ENCODE measurements around the gene GNAZ.

Gene GNAZ

GRCh38 chr22:23033116-23033905, 37.0 kb upstream of the GNAZ start:
- peaks cover 9% of the 10 kb centered on the region for H3K9me3 ChIP-seq (ENCODE audit: control insufficient read depth, insufficient read depth, low read depth, low read length)
- H3K4me3 ChIP-seq (ENCODE audit: low read depth, low read length): no peak overlapping the region
- peaks cover 27% of the 10 kb centered on the region for H3K4me1 ChIP-seq (ENCODE audit: control insufficient read depth, insufficient read depth, low read length)
- no peaks in the 10 kb centered on the region for H3K36me3 ChIP-seq (ENCODE audit: control insufficient read depth, insufficient read depth, low read length)
- no peak overlapping the region for H3K9ac ChIP-seq (ENCODE audit: low read length)
- H3K27ac ChIP-seq (ENCODE audit: low read depth, low read length): no peak overlapping the region
- no peaks in the 10 kb centered on the region for H3K27me3 ChIP-seq (ENCODE audit: control insufficient read depth, insufficient read depth, low read length)

- no peaks in the 10 kb centered on the region for H3K36me3 ChIP-seq (ENCODE audit: control insufficient read depth, insufficient read depth, low read length)
- H3K9ac ChIP-seq (ENCODE audit: low read length): no peak overlapping the region
- H3K4me3 ChIP-seq (ENCODE audit: low read depth, low read length): no peak overlapping the region
- peaks cover 17% of the 10 kb centered on the region for H3K4me1 ChIP-seq (ENCODE audit: control insufficient read depth, insufficient read depth, low read length)
- peaks cover 9% of the 10 kb centered on the region for H3K9me3 ChIP-seq (ENCODE audit: control insufficient read depth, insufficient read depth, low read depth, low read length)
- H3K27ac ChIP-seq (ENCODE audit: low read depth, low read length): no peak overlapping the region
- no peaks in the 10 kb centered on the region for H3K27me3 ChIP-seq (ENCODE audit: control insufficient read depth, insufficient read depth, low read length)
These were observed 35.4 kb upstream of the GNAZ start for GRCh38 chr22:23034621-23035556.

GRCh38 chr22:23035557-23036277, 34.6 kb upstream of the GNAZ start:
- no peaks in the 10 kb centered on the region for H3K36me3 ChIP-seq (ENCODE audit: control insufficient read depth, insufficient read depth, low read length)
- H3K9ac ChIP-seq (ENCODE audit: low read length): no peak overlapping the region
- H3K9me3 ChIP-seq (ENCODE audit: control insufficient read depth, insufficient read depth, low read depth, low read length): peaks cover 9% of the 10 kb centered on the region
- H3K27me3 ChIP-seq (ENCODE audit: control insufficient read depth, insufficient read depth, low read length): no peaks in the 10 kb centered on the region
- H3K4me1 ChIP-seq (ENCODE audit: control insufficient read depth, insufficient read depth, low read length): peaks cover 11% of the 10 kb centered on the region
- H3K4me3 ChIP-seq (ENCODE audit: low read depth, low read length): no peak overlapping the region
- H3K27ac ChIP-seq (ENCODE audit: low read depth, low read length): no peak overlapping the region

GRCh38 chr22:23036684-23037428, 33.5 kb upstream of the GNAZ start:
- Histone ChIP-seq H3K36me3 (ENCODE audit: control insufficient read depth, insufficient read depth, low read length) (no peaks in the 10 kb centered on the region), H3K4me3 (ENCODE audit: low read depth, low read length) (no peak overlapping the region), H3K4me1 (ENCODE audit: control insufficient read depth, insufficient read depth, low read length) (peaks cover 8% of the 10 kb centered on the region), H3K9ac (ENCODE audit: low read length) (no peak overlapping the region), H3K27me3 (ENCODE audit: control insufficient read depth, insufficient read depth, low read length) (no peaks in the 10 kb centered on the region), H3K9me3 (ENCODE audit: control insufficient read depth, insufficient read depth, low read depth, low read length) (0 out of 2 replicates have a peak, but pooled peaks cover 3% of the 10 kb centered on the region), H3K27ac (ENCODE audit: low read depth, low read length) (no peak overlapping the region)

GRCh38 chr22:23037429-23038333, 32.6 kb upstream of the GNAZ start:
- no peak overlapping the region for H3K27ac ChIP-seq (ENCODE audit: low read depth, low read length)
- no peaks in the 10 kb centered on the region for H3K36me3 ChIP-seq (ENCODE audit: control insufficient read depth, insufficient read depth, low read length)
- 0 out of 2 replicates have a peak, but pooled peaks cover 3% of the 10 kb centered on the region for H3K9me3 ChIP-seq (ENCODE audit: control insufficient read depth, insufficient read depth, low read depth, low read length)
- no peaks in the 10 kb centered on the region for H3K27me3 ChIP-seq (ENCODE audit: control insufficient read depth, insufficient read depth, low read length)
- H3K9ac ChIP-seq (ENCODE audit: low read length): no peak overlapping the region
- H3K4me3 ChIP-seq (ENCODE audit: low read depth, low read length): no peak overlapping the region
- peaks cover 8% of the 10 kb centered on the region for H3K4me1 ChIP-seq (ENCODE audit: control insufficient read depth, insufficient read depth, low read length)

- no peaks in the 10 kb centered on the region for H3K36me3 ChIP-seq (ENCODE audit: control insufficient read depth, insufficient read depth, low read length)
- no peaks in the 10 kb centered on the region for H3K27me3 ChIP-seq (ENCODE audit: control insufficient read depth, insufficient read depth, low read length)
- H3K27ac ChIP-seq (ENCODE audit: low read depth, low read length): no peak overlapping the region
- peaks cover 8% of the 10 kb centered on the region for H3K4me1 ChIP-seq (ENCODE audit: control insufficient read depth, insufficient read depth, low read length)
- no peak overlapping the region for H3K9ac ChIP-seq (ENCODE audit: low read length)
- H3K9me3 ChIP-seq (ENCODE audit: control insufficient read depth, insufficient read depth, low read depth, low read length): 0 out of 2 replicates have a peak, but pooled peaks cover 3% of the 10 kb centered on the region
- no peak overlapping the region for H3K4me3 ChIP-seq (ENCODE audit: low read depth, low read length)
These were observed 32.0 kb upstream of the GNAZ start for GRCh38 chr22:23038334-23038642.

- H3K27ac ChIP-seq (ENCODE audit: low read depth, low read length): no peak overlapping the region
- H3K4me3 ChIP-seq (ENCODE audit: low read depth, low read length): no peak overlapping the region
- peaks cover 8% of the 10 kb centered on the region for H3K4me1 ChIP-seq (ENCODE audit: control insufficient read depth, insufficient read depth, low read length)
- 0 out of 2 replicates have a peak, but pooled peaks cover 3% of the 10 kb centered on the region for H3K9me3 ChIP-seq (ENCODE audit: control insufficient read depth, insufficient read depth, low read depth, low read length)
- H3K27me3 ChIP-seq (ENCODE audit: control insufficient read depth, insufficient read depth, low read length): no peaks in the 10 kb centered on the region
- H3K36me3 ChIP-seq (ENCODE audit: control insufficient read depth, insufficient read depth, low read length): no peaks in the 10 kb centered on the region
- H3K9ac ChIP-seq (ENCODE audit: low read length): no peak overlapping the region
These were observed 31.4 kb upstream of the GNAZ start for GRCh38 chr22:23038902-23039301.

GRCh38 chr22:23042179-23042578, 28.1 kb upstream of the GNAZ start:
- H3K9me3 ChIP-seq (ENCODE audit: control insufficient read depth, insufficient read depth, low read depth, low read length): peaks cover 10% of the 10 kb centered on the region
- H3K27ac ChIP-seq (ENCODE audit: low read depth, low read length): no peak overlapping the region
- no peaks in the 10 kb centered on the region for H3K36me3 ChIP-seq (ENCODE audit: control insufficient read depth, insufficient read depth, low read length)
- H3K4me3 ChIP-seq (ENCODE audit: low read depth, low read length): no peak overlapping the region
- peaks cover 16% of the 10 kb centered on the region for H3K4me1 ChIP-seq (ENCODE audit: control insufficient read depth, insufficient read depth, low read length)
- H3K27me3 ChIP-seq (ENCODE audit: control insufficient read depth, insufficient read depth, low read length): no peaks in the 10 kb centered on the region
- H3K9ac ChIP-seq (ENCODE audit: low read length): no peak overlapping the region

GRCh38 chr22:23044570-23044969, 25.7 kb upstream of the GNAZ start:
- H3K9me3 ChIP-seq (ENCODE audit: control insufficient read depth, insufficient read depth, low read depth, low read length): peaks cover 11% of the 10 kb centered on the region

More at GRCh38 chr22:23044570-23044969, 25.7 kb upstream of the GNAZ start:
- Histone ChIP-seq H3K4me1 (ENCODE audit: control insufficient read depth, insufficient read depth, low read length) (peaks cover 25% of the 10 kb centered on the region), H3K9ac (ENCODE audit: low read length) (no peak overlapping the region), H3K27ac (ENCODE audit: low read depth, low read length) (no peak overlapping the region), H3K4me3 (ENCODE audit: low read depth, low read length) (no peak overlapping the region), H3K36me3 (ENCODE audit: control insufficient read depth, insufficient read depth, low read length) (no peaks in the 10 kb centered on the region), H3K27me3 (ENCODE audit: control insufficient read depth, insufficient read depth, low read length) (no peaks in the 10 kb centered on the region)

All from HUES6 (cell line).